Measurements from ENCODE around the gene AIFM2. TPM values are rescaled to one million over a fixed set of nuclear protein-coding genes. Genes with fewer than 3 reads are reported as not detected.

Gene AIFM2
- total and polyA plus RNA-seq, 4 donors = 5.0 to 20.3 (median 9.7) TPM

DNA sequence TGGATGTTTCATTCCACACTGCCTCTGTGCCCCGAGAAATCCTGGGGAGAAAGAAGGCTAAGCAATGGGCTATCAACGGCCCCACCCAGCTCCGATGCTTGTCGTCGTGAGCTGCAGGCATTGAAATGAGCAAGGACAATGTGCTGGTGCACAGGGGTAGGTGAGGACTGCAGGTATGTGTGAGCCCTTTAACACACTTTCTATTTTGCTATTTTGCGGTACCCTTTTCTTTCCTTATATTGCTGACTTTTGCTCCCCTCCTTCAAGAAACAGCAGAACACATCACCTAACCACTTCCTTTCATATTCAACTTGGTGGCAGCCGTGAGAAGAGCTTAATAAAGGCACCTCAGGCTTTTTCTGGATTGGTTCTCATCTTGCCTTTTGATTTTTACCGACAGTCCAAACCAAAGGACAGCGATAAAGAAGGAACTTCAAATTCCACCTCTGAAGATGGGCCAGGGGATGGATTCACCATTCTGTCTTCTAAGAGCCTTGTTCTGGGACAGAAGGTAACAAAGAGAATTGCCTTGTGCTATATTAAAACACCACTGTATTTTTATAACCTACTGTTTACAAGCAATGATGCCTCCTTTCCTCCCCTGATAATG, 39.2 kb downstream of the AIFM2 start (continued):
- TF ChIP-seq RXRA (IDR thresholded peaks at IDR 0.05) (no peak), EGR1 (IDR thresholded peaks at IDR 0.05; ENCODE audit: low read depth in 2 of 2) (no peak), GABPA (IDR thresholded peaks at IDR 0.05 in 1 of 2, conservative IDR thresholded peaks at IDR 0.05 in 1 of 2) (no peak), SP1 (IDR thresholded peaks at IDR 0.05) (no peak), TAF1 (conservative IDR thresholded peaks at IDR 0.05) (no peak), JUND (IDR thresholded peaks at IDR 0.05) (no peak), YY1 (IDR thresholded peaks at IDR 0.05) (no peak), HNF4G (IDR thresholded peaks at IDR 0.05) (no peak)
- TF ChIP-seq, protein P1, sequence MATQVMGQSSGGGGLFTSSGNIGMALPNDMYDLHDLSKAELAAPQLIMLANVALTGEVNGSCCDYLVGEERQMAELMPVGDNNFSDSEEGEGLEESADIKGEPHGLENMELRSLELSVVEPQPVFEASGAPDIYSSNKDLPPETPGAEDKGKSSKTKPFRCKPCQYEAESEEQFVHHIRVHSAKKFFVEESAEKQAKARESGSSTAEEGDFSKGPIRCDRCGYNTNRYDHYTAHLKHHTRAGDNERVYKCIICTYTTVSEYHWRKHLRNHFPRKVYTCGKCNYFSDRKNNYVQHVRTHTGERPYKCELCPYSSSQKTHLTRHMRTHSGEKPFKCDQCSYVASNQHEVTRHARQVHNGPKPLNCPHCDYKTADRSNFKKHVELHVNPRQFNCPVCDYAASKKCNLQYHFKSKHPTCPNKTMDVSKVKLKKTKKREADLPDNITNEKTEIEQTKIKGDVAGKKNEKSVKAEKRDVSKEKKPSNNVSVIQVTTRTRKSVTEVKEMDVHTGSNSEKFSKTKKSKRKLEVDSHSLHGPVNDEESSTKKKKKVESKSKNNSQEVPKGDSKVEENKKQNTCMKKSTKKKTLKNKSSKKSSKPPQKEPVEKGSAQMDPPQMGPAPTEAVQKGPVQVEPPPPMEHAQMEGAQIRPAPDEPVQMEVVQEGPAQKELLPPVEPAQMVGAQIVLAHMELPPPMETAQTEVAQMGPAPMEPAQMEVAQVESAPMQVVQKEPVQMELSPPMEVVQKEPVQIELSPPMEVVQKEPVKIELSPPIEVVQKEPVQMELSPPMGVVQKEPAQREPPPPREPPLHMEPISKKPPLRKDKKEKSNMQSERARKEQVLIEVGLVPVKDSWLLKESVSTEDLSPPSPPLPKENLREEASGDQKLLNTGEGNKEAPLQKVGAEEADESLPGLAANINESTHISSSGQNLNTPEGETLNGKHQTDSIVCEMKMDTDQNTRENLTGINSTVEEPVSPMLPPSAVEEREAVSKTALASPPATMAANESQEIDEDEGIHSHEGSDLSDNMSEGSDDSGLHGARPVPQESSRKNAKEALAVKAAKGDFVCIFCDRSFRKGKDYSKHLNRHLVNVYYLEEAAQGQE (IDR thresholded peaks at IDR 0.05) = no peak

DNA sequence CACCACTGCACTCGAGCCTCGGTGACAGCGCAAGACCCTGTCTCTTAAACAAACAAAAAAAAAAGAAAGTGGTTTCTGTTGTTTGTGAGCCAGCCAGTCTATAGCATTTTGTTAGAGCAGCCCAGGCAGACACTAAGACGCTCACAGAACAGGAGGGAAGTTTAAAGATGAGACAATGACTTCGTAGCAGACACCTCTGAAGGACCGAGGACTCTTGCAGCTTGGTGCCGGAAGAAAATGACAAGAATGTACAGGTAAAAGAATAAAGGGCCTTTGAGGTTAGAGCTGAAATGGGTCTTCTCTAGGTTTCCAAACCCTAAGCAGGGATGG, 40.3 kb downstream of the AIFM2 start:
- Histone ChIP-seq H3K4me1 (ENCODE audit: control insufficient read depth in 4 of 4, insufficient read depth in 4 of 4, low read length in 3 of 4) (peaks cover 0 to 36% (median 18%) of the 10 kb centered on the region in 4 donors), H3K9ac (ENCODE audit: low read depth in 1 of 2, low read length in 2 of 2) (no peak overlapping the region), H3K4me3 (ENCODE audit: low read depth in 1 of 3, low read length in 3 of 3) (no peak overlapping the region), H3K27me3 (ENCODE audit: control insufficient read depth in 4 of 4, insufficient read depth in 4 of 4, low read length in 3 of 4) (no peaks in the 10 kb centered on the region), H3K9me3 (ENCODE audit: control insufficient read depth in 4 of 4, low read length in 3 of 4) (no peaks in the 10 kb centered on the region), H3K27ac (ENCODE audit: low read depth in 1 of 2, low read length in 2 of 2) (no peak overlapping the region), H3K36me3 (ENCODE audit: control insufficient read depth in 4 of 4, insufficient read depth in 3 of 4, low read depth in 1 of 4, low read length in 3 of 4) (no peaks in the 10 kb centered on the region)
- WGBS = 88% methylated on average over 7 of the region's 7 CpGs
- TF ChIP-seq HNF4G (IDR thresholded peaks at IDR 0.05) = no peak
- TF ChIP-seq, protein P2, sequence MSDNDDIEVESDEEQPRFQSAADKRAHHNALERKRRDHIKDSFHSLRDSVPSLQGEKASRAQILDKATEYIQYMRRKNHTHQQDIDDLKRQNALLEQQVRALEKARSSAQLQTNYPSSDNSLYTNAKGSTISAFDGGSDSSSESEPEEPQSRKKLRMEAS (IDR thresholded peaks at IDR 0.05) = no peak
- TF ChIP-seq YY1 (IDR thresholded peaks at IDR 0.05) = no peak
- no peak for TF ChIP-seq NR2F2 (IDR thresholded peaks at IDR 0.05)
- no peak for TF ChIP-seq RXRA (IDR thresholded peaks at IDR 0.05)
- no peak for TF ChIP-seq TAF1 (conservative IDR thresholded peaks at IDR 0.05)
- TF ChIP-seq RAD21 (IDR thresholded peaks at IDR 0.05) = no peak
- no peak for DNase-seq (ENCODE audit: low spot score)

DNA sequence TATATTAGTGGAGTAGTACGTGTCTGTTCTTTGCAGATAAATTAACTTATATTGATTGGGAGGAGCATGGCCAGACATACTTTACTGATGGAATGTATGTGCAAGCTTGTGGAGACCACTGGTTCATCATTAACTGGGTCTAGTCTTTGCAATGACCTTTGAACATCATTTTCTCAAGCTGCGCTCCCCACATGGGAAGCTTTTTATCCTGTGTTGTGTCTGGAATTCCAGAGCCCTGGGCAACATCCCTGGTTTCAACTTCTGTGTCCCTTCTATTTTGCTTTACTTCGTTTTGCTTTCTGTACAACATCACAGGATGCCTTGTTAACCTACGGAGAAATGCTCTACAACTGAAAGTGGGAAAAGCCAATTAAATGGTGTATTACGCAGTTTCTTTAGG, 41.7 kb downstream of the AIFM2 start:
- Histone ChIP-seq H3K27ac (ENCODE audit: low read depth in 1 of 2, low read length in 2 of 2) (no peak overlapping the region), H3K27me3 (ENCODE audit: control insufficient read depth in 4 of 4, insufficient read depth in 4 of 4, low read length in 3 of 4) (no peaks in the 10 kb centered on the region), H3K4me3 (ENCODE audit: low read depth in 1 of 3, low read length in 3 of 3) (no peak overlapping the region), H3K36me3 (ENCODE audit: control insufficient read depth in 4 of 4, insufficient read depth in 3 of 4, low read depth in 1 of 4, low read length in 3 of 4) (no peaks in the 10 kb centered on the region), H3K9ac (ENCODE audit: low read depth in 1 of 2, low read length in 2 of 2) (no peak overlapping the region), H3K9me3 (ENCODE audit: control insufficient read depth in 4 of 4, low read length in 3 of 4) (no peaks in the 10 kb centered on the region), H3K4me1 (ENCODE audit: control insufficient read depth in 4 of 4, insufficient read depth in 4 of 4, low read length in 3 of 4) (peaks cover 4 to 44% (median 29%) of the 10 kb centered on the region in 4 donors)
- whole genome bisulfite sequencing = 69% methylated on average over 5 of the region's 5 CpGs
- no peak for DNase-seq (ENCODE audit: low spot score)
- TF ChIP-seq RXRA (IDR thresholded peaks at IDR 0.05) = peak; percentile 17 to 52
- no peak for TF ChIP-seq FOXA1 (IDR thresholded peaks at IDR 0.05)
- TF ChIP-seq, protein P3, sequence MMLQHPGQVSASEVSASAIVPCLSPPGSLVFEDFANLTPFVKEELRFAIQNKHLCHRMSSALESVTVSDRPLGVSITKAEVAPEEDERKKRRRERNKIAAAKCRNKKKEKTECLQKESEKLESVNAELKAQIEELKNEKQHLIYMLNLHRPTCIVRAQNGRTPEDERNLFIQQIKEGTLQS (IDR thresholded peaks at IDR 0.05) = no peak
- TF ChIP-seq TAF1 (conservative IDR thresholded peaks at IDR 0.05) = no peak
- peak; percentile 73 for TF ChIP-seq SP1 (IDR thresholded peaks at IDR 0.05)
- TF ChIP-seq JUND (IDR thresholded peaks at IDR 0.05) = no peak
- peak in 1 of 2 donors; percentile 19 for TF ChIP-seq RAD21 (IDR thresholded peaks at IDR 0.05)
- TF ChIP-seq GABPA (IDR thresholded peaks at IDR 0.05 in 1 of 2, conservative IDR thresholded peaks at IDR 0.05 in 1 of 2) = no peak
- peak; percentile 44 to 63 for TF ChIP-seq HNF4A (conservative IDR thresholded peaks at IDR 0.05)

All from liver (tissue), 9 donors.